Daoy (cell line): ENCODE measurements around the gene ZDHHC17. TPM values are rescaled to one million over a fixed set of nuclear protein-coding genes. Genes with fewer than 3 reads are reported as not detected.
A peak's percentile ranks its signal among the peaks of the same experiment; 100 is the strongest.
"Not testable (repeated sequence)": the region's sequence is repeated elsewhere in the genome, so short reads cannot be mapped to it uniquely, and the experiment has no call there.

Source experiments
- DNase-seq: peaks from one replicate; pipeline ENCODE4 v3.0.0-alpha.2; 2015; ENCODE audit warnings: low read depth
- total RNA-seq: library from RNA; depleted of rRNA; stranded (reverse); fragments of >200 nt; shearing (Covaris generic); gene quantifications from 2 replicates; pipeline ENCODE4 v1.2.3, GENCODE V29; 2014

The ZDHHC17 gene
- total RNA-seq, 1 experiment from 2014 or later: 23.3 TPM

- no peak for DNase-seq
These were observed 4.7 kb downstream of the ZDHHC17 start for GRCh38 chr12:76768576-76768975.

DNA sequence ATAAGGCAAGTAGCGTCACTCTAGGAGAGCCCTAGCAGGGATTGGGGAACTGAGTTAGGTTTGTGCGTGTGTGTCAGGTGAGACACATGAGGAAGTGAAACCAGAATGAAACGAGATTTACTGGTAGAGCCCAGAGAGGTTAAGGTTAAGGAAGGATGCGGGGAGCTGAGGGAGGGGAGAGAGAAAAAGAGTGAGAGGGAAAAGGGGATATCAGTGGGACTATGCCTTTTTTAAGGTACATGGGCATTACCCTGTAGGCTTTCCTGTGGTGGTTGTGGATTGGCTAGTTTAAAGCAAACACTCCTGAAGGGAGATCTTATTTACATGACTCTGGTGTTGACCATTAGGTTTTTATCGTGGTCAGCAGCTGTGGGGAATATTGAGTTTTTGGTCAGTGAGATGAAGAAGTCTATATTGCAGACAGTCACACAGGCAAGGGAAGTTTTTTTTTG lies 13.9 kb downstream of the ZDHHC17 start:
- DNase-seq: no peak

- DNase-seq: no peak
These were observed 14.4 kb downstream of the ZDHHC17 start for GRCh38 chr12:76778364-76778763.

DNA sequence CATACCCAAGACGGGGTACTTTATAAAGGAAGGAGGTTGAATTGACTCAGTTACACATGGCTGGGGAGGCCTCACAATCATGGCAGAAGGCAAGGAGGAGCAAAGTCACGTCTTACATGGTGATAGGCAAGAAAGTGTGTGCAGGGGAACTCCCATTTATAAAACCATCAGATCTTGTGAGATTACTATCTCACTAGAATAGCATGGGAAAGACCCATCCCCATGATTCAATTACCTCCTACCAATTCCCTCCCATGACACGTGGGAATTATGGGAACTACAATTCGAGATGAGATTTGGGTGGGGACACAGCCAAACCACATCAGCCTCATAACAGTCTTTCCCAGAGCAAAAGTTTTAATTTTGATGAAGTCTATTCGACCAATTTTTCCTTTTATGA lies 15.4 kb downstream of the ZDHHC17 start:
- DNase-seq: not testable (repeated sequence)

DNA sequence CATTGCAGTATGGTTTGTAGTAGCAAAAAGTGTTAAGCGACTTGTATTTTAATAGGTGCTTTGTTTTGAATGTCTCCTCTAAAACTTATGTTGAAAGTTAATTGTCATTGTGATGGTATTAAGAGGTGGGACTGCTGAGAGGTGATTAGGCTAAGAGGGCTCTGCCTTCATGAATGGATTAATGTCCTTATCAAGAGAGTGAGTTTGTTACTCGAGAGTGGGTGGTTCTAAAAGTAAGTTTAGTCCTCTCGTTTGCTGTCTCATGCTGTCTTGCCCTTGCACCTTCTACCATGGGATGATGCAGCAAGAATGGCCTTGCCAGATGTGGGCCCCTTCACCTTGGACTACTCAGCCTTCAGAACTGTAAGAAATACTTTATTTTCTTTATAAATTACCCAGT lies 17.4 kb downstream of the ZDHHC17 start:
- DNase-seq: no peak

- DNase-seq: no peak
These were observed 18.6 kb downstream of the ZDHHC17 start for GRCh38 chr12:76782526-76782925.

GRCh38 chr12:76784600-76785051 lies 20.7 kb downstream of the ZDHHC17 start:
- no peak for DNase-seq

DNA sequence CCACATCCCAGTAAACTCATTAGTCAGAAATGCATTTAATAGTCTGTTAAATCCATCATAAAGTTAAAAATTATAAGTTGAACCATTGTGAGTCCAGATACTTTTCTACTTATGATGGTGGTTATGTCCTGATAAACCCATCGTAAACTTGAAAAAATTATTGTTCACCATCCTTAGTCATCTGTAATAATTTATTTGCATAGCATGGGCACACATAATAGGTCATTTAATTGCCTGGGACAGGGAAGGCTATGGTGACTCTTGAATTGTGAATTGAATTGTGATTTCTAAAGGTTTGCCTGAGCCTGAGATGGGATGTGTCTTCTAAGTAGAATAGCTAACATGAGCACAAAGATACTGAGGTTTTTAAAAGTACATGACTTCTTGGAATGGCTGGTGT lies 21.5 kb downstream of the ZDHHC17 start:
- DNase-seq: no peak

DNA sequence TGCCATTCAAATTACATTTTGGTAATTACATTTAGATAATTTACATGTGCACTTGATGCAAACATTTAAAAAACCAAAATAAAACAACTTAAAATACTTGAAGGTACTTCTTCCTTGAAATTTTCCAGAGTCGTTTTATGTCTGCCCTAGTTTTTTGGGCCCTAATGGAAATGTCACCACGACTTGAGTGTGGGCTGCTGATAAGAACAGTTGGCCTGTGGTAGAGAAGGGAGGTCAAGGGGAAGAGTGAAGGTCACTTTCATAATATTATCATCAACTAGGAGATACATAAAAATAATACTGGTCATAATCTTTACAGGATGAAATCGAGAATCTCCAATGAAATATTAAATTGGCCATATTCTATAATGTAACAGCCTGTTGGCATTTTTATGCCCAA lies 23.1 kb downstream of the ZDHHC17 start:
- DNase-seq: no peak

- no peak for DNase-seq
These were observed 23.8 kb downstream of the ZDHHC17 start for GRCh38 chr12:76787689-76788088.

- no peak for DNase-seq
These were observed 25.6 kb downstream of the ZDHHC17 start for GRCh38 chr12:76789335-76790050.

DNA sequence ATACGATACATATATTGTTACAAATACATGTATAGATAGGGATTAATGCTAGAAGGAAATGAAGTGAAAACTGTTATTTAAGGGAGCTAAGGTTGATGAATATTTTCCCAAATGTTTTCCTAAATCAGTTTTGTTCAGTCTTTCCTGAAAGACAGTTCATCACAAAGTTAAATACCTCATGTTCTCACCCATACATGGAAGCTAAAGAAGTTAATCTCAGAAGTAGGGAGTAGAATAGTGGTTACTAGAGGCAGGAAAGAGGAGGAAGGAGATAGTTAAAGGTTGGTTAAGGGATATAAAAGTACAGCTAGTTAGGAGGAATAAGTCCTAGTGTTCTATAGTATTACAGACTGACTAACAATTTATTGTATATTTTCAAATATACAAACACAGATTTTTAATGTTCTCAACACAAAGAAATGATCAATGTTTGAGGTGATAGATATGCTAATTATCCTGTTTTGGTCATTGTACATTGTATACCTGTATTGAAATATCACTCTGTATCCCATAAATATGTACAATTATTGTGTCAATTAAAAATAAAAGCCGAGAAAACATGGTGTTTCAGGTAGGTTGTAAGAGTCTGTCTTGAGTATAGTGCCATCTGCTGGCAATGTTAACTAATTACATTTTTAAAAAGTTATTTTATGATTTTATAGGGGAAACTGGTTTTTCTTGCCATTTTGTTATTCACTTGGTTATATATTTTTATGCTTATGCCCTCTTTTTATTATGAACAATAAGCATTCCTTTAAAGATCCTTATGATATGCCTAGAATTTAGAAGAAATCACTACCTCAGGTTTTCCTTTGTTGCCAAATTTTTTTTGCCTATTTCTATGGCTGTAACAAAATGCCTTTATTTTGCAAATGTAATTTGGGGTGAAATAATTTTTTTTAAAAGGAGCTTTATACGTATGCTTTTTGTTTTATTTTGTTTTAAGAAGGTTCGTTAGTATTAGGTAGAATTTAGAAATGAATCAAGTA lies 26.9 kb downstream of the ZDHHC17 start:
- peak; percentile 6 for DNase-seq

DNA sequence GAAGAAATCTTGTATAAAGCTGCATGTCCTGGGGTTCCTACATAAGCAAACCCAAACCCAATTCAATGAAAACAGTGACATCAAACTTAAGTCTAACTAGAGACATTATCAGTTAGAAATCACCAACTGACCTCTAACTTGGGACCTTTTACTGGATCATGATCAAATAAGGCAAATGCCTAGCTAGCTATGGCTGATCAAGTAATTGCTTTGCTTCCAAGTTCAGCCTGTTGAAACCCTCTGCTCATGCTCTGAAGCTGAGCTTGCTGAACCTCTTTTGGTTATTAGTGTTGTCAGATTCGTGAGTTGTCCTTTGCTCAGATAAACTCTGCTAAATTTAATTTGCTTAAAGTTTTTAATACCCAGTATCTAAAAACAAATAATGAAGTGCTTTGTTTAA lies 28.9 kb downstream of the ZDHHC17 start:
- DNase-seq: no peak

DNA sequence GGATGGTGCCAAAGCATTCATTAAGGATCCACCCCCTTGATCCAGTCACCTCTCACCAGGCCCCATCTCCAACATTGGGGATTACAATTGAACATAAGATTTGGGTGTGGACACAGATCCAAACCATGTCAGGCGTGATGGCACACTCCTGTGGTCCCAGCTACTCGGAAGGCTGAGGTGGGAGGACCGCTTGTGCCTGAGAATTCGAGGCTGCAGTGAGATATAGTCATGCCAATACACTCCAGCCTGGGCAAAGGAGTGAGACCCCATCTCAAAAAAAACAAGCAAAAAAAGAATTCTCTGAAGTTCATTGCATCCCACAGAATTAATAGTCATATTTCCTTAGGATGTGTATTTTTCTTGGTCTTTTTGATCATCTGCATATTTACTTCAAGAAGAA lies 34.9 kb downstream of the ZDHHC17 start:
- DNase-seq: no peak

DNA sequence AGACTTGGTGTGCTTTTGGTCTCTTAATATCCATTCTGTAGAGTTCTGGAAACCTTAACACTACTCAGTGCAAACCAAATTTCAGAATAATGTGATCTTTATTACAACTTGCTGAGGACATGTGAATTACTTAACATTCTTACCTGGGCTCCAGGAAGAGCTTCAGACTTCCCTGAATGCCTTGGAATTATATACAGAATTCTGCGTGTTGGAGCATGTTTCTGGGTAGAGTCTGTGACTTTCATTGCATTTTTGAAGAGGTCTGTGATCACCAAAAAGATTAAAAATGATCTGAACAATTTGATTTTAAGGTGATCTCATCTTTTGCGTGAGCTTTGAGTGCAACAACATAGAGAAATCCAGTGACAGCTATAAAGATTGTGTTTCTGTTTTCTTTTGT lies 35.4 kb downstream of the ZDHHC17 start:
- DNase-seq: no peak

GRCh38 chr12:76802060-76802459 lies 38.1 kb downstream of the ZDHHC17 start:
- DNase-seq: no peak

DNA sequence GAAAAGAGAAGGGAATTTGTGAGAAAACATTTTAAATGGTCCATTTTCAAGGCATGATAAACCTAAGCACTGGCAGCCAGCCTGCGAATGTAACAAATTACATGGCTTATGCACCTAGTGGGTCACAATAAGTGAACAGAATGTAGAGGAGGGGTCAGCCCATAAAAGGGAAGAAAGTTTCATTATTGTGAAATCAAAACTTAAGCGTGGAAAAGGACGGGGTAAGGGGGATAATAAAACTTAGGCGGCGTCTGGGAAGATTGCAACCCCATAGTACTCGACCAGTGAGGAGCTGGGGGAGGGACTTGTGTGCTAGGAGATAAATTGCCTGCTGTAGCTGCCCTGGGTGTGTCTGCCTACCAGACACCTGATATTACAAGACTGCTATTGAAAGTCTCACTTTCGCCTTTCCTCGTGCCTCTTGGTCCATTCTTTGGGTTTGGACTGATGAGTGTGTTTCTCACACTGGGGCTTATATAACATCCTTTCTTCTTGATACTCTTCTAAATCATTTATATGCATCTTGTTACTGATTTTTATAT lies 40.6 kb downstream of the ZDHHC17 start:
- DNase-seq: no peak

DNA sequence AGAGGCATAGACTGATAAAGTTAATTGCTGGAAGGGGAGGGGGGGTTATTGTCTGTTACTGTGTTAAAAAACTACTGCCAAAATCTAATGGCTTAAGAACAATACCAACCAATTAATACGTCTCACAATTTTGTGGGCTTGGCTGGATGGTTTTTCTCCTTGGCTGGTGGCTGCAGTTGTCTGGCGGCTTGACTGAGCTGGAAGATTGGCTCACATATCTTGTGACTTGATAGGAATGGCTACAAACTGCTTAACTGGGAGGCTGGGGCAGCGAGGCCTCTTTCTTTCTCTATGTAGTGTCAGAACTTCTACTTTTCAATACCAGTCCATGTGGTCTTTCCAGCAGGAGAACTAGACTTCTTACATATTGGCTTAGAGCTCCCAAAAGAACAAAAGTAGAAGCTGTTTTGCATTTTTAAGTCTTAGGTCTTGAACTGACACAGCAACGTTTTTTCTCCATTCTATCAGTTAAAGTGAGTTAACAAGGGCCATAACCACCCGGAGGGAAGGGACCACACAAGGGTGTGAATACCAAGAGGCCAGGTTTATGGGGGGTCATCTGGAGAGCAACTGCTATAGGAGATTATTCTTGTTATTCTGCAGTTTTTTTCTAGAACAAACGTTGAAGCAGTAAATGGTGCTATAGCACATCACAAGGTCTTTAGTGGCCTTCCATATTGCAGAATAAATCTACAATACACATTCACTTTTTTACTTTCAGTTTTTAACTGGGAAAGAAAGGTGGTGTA lies 46.9 kb downstream of the ZDHHC17 start:
- no peak for DNase-seq

DNA sequence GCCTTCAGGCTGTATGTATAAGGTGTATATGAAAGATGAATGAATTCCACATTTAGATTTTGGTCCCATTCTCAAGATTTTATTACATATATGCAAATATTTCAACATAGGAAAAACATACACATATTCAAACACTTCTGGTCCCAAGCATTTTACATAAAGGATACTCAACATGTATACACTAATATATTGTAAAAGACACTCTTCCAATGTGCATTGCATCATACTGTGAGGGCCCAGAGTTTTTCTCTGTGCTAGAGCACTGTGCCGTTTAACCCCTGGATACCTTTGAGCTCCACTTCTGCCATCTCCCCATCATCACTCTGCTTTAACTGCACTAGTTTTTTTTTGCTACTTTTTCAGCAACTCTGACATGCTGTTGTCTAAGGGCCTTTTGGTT lies 48.1 kb downstream of the ZDHHC17 start:
- no peak for DNase-seq

DNA sequence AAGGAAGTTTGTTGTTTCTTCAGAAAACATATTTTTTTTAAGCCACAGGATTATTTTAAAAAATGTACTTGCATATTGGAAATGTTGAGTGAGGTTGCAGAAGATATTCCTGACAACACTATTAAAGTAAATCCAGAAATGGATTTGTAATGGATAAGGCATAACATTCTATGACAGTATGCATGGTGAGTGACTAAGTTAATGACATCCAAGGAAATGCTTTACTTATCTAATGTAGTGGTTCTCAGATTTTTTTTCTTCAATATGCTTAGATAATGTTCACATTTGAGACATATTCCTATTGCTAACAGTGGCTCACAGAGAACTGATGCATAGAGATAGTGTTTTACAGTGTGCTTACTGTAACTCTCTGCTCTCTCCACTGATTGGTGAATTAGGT lies 49.4 kb downstream of the ZDHHC17 start:
- DNase-seq: no peak

- DNase-seq: no peak
These were observed 50.1 kb downstream of the ZDHHC17 start for GRCh38 chr12:76813972-76814371.
